Measurements from ENCODE around the gene TGM3. TPM values are rescaled to one million over a fixed set of nuclear protein-coding genes. Genes with fewer than 3 reads are reported as not detected.

The TGM3 gene
- total and polyA plus RNA-seq, 10 of the 15 experiments (the other 5 are each of a cell fraction or from before 2014, with no cell fraction given) = not detected

DNA sequence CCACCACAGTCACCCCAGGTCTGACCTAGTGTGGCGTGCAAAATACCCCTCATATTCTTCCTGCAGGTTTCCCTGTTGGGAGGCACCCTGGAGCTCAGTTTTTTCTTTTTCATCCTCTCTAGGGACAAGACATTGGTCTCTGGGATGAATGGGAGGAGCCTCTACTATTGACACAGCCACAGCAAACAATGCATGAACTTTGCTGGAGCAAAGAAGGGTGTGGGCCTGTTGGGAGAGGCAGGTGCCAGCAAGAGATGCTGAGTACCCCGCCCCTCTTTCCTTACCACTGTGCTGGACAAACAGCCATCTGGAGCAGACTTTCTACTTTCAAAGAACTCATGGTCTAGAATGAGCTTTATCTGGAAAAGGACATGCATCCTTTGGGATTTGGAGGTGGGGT, 10.1 kb downstream of the TGM3 start:
- intact Hi-C loops (cut with micrococcal nuclease; ENCODE audit: unreplicated experiment) = no loop called here
- SMC1A ChIA-PET (ENCODE audit: uncharacterized antibody, unreplicated experiment) = no interaction called here
- Histone ChIP-seq H3K36me3 (ENCODE audit: control insufficient read depth in 2 of 2, insufficient read depth in 2 of 2, low read length in 1 of 2) (no peaks in the 10 kb centered on the region), H2AFZ (ENCODE audit: control insufficient read depth, low read depth, low read length) (no peak overlapping the region), H3K27ac (ENCODE audit: control insufficient read depth, insufficient read depth) (no peak overlapping the region), H3K27me3 (replicated peaks in 1 of 2; ENCODE audit: control insufficient read depth in 2 of 2, insufficient read depth in 2 of 2, low read length in 1 of 2) (peaks cover 0 to 2% of the 10 kb centered on the region in 2 experiments; a peak in 2 of 4 replicates), H3K9ac (ENCODE audit: control insufficient read depth, insufficient read depth, low read length) (no peak overlapping the region), H3K79me2 (ENCODE audit: control insufficient read depth, insufficient read depth, low read length) (no peaks in the 10 kb centered on the region), H3K4me2 (ENCODE audit: control insufficient read depth, insufficient read depth) (no peak overlapping the region), H3K9me3 (replicated peaks; ENCODE audit: control insufficient read depth, insufficient read depth, low read length) (no peaks in the 10 kb centered on the region), H3K4me3 (no peak overlapping the region), H4K20me1 (ENCODE audit: control insufficient read depth, insufficient read depth) (no peaks in the 10 kb centered on the region), H3K4me1 (ENCODE audit: control insufficient read depth, insufficient read depth, low read length) (peaks cover 10% of the 10 kb centered on the region)
- POLR2A ChIA-PET = no interaction called here
- CTCF ChIA-PET = no interaction called here
- RAD21 ChIA-PET (ENCODE audit: unreplicated experiment) = no interaction called here
- 10% methylated on average over 2 of the region's 2 CpGs for WGBS (ENCODE audit: insufficient coverage, insufficient replicate concordance, low lambda C conversion rate, missing lambda C conversion rate)
- FAIRE-seq (no peak), ATAC-seq (no peak), DNase-seq (ENCODE audit: low read depth, low spot score) (no peak)
- BruUV-seq (replicated peaks) = no TSS peak
- TF ChIP-seq NFYA (IDR thresholded peaks at IDR 0.05; ENCODE audit: borderline replicate concordance, low read depth, low read length) = no peak
- in situ Hi-C loops (cut with MboI) = no loop called here

DNA sequence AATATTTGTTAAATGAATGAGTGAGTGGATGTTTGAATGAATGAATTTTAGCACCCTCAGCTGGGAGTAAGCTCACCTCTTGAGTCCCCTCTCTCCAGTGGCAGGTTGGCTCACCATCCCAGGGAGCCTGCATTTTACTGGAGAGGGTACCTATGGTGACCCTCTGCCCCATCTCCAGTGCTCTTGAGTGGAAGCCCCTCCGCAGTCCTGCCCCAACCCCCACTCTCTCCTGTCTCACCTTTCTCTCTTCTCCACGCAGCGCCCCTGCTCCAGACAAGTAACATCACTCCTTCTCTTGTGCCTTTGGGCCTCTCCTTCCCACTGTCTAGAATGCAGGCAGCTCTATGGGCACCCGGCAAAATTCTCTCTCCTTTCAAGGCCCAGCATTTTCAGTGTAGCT, 11.3 kb downstream of the TGM3 start:
- no peak overlapping the region for H3K27ac ChIP-seq (ENCODE audit: control insufficient read depth, insufficient read depth)
- H3K79me2 ChIP-seq (ENCODE audit: control insufficient read depth, insufficient read depth, low read length) = no peaks in the 10 kb centered on the region
- no peaks in the 10 kb centered on the region for H4K20me1 ChIP-seq (ENCODE audit: control insufficient read depth, insufficient read depth)
- 31% methylated on average over 4 of the region's 4 CpGs for WGBS (ENCODE audit: insufficient coverage, insufficient replicate concordance, low lambda C conversion rate, missing lambda C conversion rate)
- ChIA-PET POLR2A (no interaction called here), CTCF (no interaction called here), RAD21 (ENCODE audit: unreplicated experiment) (no interaction called here), SMC1A (ENCODE audit: uncharacterized antibody, unreplicated experiment) (no interaction called here)
- no peak for DNase-seq (ENCODE audit: low read depth, low spot score)
- H2AFZ ChIP-seq (ENCODE audit: control insufficient read depth, low read depth, low read length) = no peak overlapping the region
- no peaks in the 10 kb centered on the region for H3K36me3 ChIP-seq (ENCODE audit: control insufficient read depth in 2 of 2, insufficient read depth in 2 of 2, low read length in 1 of 2)
- H3K9ac ChIP-seq (ENCODE audit: control insufficient read depth, insufficient read depth, low read length) = no peak overlapping the region
- intact Hi-C loops (cut with micrococcal nuclease; ENCODE audit: unreplicated experiment) = no loop called here
- peaks cover 0 to 2% of the 10 kb centered on the region in 2 experiments; a peak in 2 of 4 replicates for H3K27me3 ChIP-seq (replicated peaks in 1 of 2; ENCODE audit: control insufficient read depth in 2 of 2, insufficient read depth in 2 of 2, low read length in 1 of 2)
- no peak for ATAC-seq
- no peaks in the 10 kb centered on the region for H3K9me3 ChIP-seq (replicated peaks; ENCODE audit: control insufficient read depth, insufficient read depth, low read length)
- BruUV-seq (replicated peaks) = no TSS peak
- H3K4me1 ChIP-seq (ENCODE audit: control insufficient read depth, insufficient read depth, low read length) = peaks cover under 1% of the 10 kb centered on the region
- no peak overlapping the region for H3K4me2 ChIP-seq (ENCODE audit: control insufficient read depth, insufficient read depth)
- H3K4me3 ChIP-seq = no peak overlapping the region
- in situ Hi-C loops (cut with MboI) = no loop called here
- FAIRE-seq = no peak
- TF ChIP-seq, protein P1, sequence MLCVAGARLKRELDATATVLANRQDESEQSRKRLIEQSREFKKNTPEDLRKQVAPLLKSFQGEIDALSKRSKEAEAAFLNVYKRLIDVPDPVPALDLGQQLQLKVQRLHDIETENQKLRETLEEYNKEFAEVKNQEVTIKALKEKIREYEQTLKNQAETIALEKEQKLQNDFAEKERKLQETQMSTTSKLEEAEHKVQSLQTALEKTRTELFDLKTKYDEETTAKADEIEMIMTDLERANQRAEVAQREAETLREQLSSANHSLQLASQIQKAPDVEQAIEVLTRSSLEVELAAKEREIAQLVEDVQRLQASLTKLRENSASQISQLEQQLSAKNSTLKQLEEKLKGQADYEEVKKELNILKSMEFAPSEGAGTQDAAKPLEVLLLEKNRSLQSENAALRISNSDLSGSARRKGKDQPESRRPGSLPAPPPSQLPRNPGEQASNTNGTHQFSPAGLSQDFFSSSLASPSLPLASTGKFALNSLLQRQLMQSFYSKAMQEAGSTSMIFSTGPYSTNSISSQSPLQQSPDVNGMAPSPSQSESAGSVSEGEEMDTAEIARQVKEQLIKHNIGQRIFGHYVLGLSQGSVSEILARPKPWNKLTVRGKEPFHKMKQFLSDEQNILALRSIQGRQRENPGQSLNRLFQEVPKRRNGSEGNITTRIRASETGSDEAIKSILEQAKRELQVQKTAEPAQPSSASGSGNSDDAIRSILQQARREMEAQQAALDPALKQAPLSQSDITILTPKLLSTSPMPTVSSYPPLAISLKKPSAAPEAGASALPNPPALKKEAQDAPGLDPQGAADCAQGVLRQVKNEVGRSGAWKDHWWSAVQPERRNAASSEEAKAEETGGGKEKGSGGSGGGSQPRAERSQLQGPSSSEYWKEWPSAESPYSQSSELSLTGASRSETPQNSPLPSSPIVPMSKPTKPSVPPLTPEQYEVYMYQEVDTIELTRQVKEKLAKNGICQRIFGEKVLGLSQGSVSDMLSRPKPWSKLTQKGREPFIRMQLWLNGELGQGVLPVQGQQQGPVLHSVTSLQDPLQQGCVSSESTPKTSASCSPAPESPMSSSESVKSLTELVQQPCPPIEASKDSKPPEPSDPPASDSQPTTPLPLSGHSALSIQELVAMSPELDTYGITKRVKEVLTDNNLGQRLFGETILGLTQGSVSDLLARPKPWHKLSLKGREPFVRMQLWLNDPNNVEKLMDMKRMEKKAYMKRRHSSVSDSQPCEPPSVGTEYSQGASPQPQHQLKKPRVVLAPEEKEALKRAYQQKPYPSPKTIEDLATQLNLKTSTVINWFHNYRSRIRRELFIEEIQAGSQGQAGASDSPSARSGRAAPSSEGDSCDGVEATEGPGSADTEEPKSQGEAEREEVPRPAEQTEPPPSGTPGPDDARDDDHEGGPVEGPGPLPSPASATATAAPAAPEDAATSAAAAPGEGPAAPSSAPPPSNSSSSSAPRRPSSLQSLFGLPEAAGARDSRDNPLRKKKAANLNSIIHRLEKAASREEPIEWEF (IDR thresholded peaks at IDR 0.05; ENCODE audit: insufficient replicate concordance, low read depth, low read length) = no peak
- TF ChIP-seq, protein P2, sequence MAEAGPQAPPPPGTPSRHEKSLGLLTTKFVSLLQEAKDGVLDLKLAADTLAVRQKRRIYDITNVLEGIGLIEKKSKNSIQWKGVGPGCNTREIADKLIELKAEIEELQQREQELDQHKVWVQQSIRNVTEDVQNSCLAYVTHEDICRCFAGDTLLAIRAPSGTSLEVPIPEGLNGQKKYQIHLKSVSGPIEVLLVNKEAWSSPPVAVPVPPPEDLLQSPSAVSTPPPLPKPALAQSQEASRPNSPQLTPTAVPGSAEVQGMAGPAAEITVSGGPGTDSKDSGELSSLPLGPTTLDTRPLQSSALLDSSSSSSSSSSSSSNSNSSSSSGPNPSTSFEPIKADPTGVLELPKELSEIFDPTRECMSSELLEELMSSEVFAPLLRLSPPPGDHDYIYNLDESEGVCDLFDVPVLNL (IDR thresholded peaks at IDR 0.05; ENCODE audit: low read depth, low read length) = no peak
- TF ChIP-seq, protein P3, sequence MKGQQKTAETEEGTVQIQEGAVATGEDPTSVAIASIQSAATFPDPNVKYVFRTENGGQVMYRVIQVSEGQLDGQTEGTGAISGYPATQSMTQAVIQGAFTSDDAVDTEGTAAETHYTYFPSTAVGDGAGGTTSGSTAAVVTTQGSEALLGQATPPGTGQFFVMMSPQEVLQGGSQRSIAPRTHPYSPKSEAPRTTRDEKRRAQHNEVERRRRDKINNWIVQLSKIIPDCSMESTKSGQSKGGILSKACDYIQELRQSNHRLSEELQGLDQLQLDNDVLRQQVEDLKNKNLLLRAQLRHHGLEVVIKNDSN (IDR thresholded peaks at IDR 0.05; ENCODE audit: borderline replicate concordance, extremely low read length, insufficient read depth, low read depth, low read length) = no peak
- no peak for TF ChIP-seq BCL11A (IDR thresholded peaks at IDR 0.05; ENCODE audit: low read depth, low read length)
- TF ChIP-seq, protein P4, sequence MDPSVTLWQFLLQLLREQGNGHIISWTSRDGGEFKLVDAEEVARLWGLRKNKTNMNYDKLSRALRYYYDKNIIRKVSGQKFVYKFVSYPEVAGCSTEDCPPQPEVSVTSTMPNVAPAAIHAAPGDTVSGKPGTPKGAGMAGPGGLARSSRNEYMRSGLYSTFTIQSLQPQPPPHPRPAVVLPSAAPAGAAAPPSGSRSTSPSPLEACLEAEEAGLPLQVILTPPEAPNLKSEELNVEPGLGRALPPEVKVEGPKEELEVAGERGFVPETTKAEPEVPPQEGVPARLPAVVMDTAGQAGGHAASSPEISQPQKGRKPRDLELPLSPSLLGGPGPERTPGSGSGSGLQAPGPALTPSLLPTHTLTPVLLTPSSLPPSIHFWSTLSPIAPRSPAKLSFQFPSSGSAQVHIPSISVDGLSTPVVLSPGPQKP (IDR thresholded peaks at IDR 0.05; ENCODE audit: low read depth, low read length) = no peak

All from GM12878 (cell line).